Liver (tissue), 9 donors: ENCODE results near the gene MICU2. TPM values are rescaled to one million over a fixed set of nuclear protein-coding genes. Genes with fewer than 3 reads are reported as not detected.

Experiments
- DNase-seq: peaks from one replicate; pipeline ENCODE4 v3.0.0-alpha.2; 2017; ENCODE audit warnings: low spot score
- H3K27ac ChIP-seq, 2 donors: one replicate each; pipeline ENCODE4 v1.7.0; 2013; ENCODE audit warnings: inconsistent platforms in 2 of 2, low read length in 2 of 2, control low read depth in 1 of 2, low read depth in 1 of 2, mild to moderate bottlenecking in 1 of 2
- H3K27me3 ChIP-seq, 4 donors: one replicate each; pipeline versions ENCODE4 v1.6.1 to v1.7.0; 2013; ENCODE audit warnings: low read length in 3 of 4, inconsistent platforms in 1 of 4, mild to moderate bottlenecking in 1 of 4, moderate library complexity in 1 of 4; ENCODE audit not compliant: control insufficient read depth in 4 of 4, insufficient read depth in 4 of 4
- H3K36me3 ChIP-seq, 4 donors: one replicate each; pipeline versions ENCODE4 v1.6.1 to v1.7.0; 2013; ENCODE audit warnings: low read length in 3 of 4, mild to moderate bottlenecking in 3 of 4, low read depth in 1 of 4, moderate library complexity in 1 of 4; ENCODE audit not compliant: control insufficient read depth in 4 of 4, insufficient read depth in 3 of 4
- H3K4me1 ChIP-seq, 4 donors: one replicate each; pipeline versions ENCODE4 v1.6.1 to v1.7.0; 2013; ENCODE audit warnings: low read length in 3 of 4, mild to moderate bottlenecking in 3 of 4, moderate library complexity in 1 of 4; ENCODE audit not compliant: control insufficient read depth in 4 of 4, insufficient read depth in 4 of 4
- H3K4me3 ChIP-seq, 3 donors: one replicate each; pipeline versions ENCODE4 v1.6.1 to v1.7.0; 2013; ENCODE audit warnings: low read length in 3 of 3, control low read depth in 1 of 3, low read depth in 1 of 3, mild to moderate bottlenecking in 1 of 3
- H3K9ac ChIP-seq, 2 donors: one replicate each; pipeline ENCODE4 v1.7.0; 2013; ENCODE audit warnings: low read length in 2 of 2, mild to moderate bottlenecking in 2 of 2, moderate library complexity in 2 of 2, control low read depth in 1 of 2, low read depth in 1 of 2
- H3K9me3 ChIP-seq, 4 donors: one replicate each; pipeline versions ENCODE4 v1.6.1 to v1.7.0; 2013; ENCODE audit warnings: low read length in 3 of 4; ENCODE audit not compliant: control insufficient read depth in 4 of 4
- ATF3 ChIP-seq: IDR thresholded peaks from 2 replicates; pipeline ENCODE4 v1.6.1; 2016; ENCODE audit warnings: antibody characterized with exemption
- CTCF ChIP-seq: fragments of 150-350 bp; IDR thresholded peaks from 2 replicates; pipeline ENCODE4 v1.5.1; 2017; ENCODE audit warnings: improper control_type of control experiment, low read depth, low read length; ENCODE audit not compliant: missing input control
- EGR1 ChIP-seq, 2 donors: IDR thresholded peaks; 2 replicates each; pipeline ENCODE4 v1.6.1; 2016 to 2018; ENCODE audit warnings: antibody characterized with exemption in 2 of 2, low read depth in 2 of 2
- FOXA1 ChIP-seq: IDR thresholded peaks from 2 replicates; pipeline ENCODE4 v1.6.1; 2016; ENCODE audit warnings: antibody characterized with exemption
- FOXA2 ChIP-seq: IDR thresholded peaks from 2 replicates; pipeline ENCODE4 v1.6.1; 2016; ENCODE audit warnings: antibody characterized with exemption
- GABPA ChIP-seq, 2 donors: IDR thresholded peaks in 1 of 2; conservative IDR thresholded peaks in 1 of 2; 2 replicates each; pipeline ENCODE4 v1.6.1; 2016; ENCODE audit warnings: antibody characterized with exemption in 2 of 2, mild to moderate bottlenecking in 1 of 2, moderate library complexity in 1 of 2
- HNF4A ChIP-seq, 2 donors: conservative IDR thresholded peaks; 2 replicates each; pipeline ENCODE4 v1.6.1; 2016; ENCODE audit warnings: antibody characterized with exemption in 2 of 2, mild to moderate bottlenecking in 2 of 2
- HNF4G ChIP-seq: IDR thresholded peaks from 2 replicates; pipeline ENCODE4 v1.6.1; 2016; ENCODE audit warnings: antibody characterized with exemption
- JUND ChIP-seq, 2 donors: IDR thresholded peaks; 2 replicates each; pipeline ENCODE4 v1.6.1; 2016; ENCODE audit warnings: antibody characterized with exemption in 2 of 2
- MAX ChIP-seq: IDR thresholded peaks from 2 replicates; pipeline ENCODE4 v1.6.1; 2016; ENCODE audit warnings: antibody characterized with exemption
- NR2F2 ChIP-seq: IDR thresholded peaks from 2 replicates; pipeline ENCODE4 v1.6.1; 2016; ENCODE audit warnings: antibody characterized with exemption
- RAD21 ChIP-seq, 2 donors: IDR thresholded peaks; 2 replicates each; pipeline ENCODE4 v1.6.1; 2016; ENCODE audit warnings: antibody characterized with exemption in 2 of 2, mild to moderate bottlenecking in 2 of 2
- REST ChIP-seq: IDR thresholded peaks from 2 replicates; pipeline ENCODE4 v1.6.1; 2016; ENCODE audit warnings: antibody characterized with exemption, mild to moderate bottlenecking
- RXRA ChIP-seq, 2 donors: IDR thresholded peaks; 2 replicates each; pipeline ENCODE4 v1.6.1; 2017 to 2018; ENCODE audit warnings: antibody characterized with exemption in 2 of 2, mild to moderate bottlenecking in 1 of 2
- SP1 ChIP-seq: IDR thresholded peaks from 2 replicates; pipeline ENCODE4 v1.6.1; 2018; ENCODE audit warnings: antibody characterized with exemption, mild to moderate bottlenecking
- TAF1 ChIP-seq: conservative IDR thresholded peaks from 2 replicates; pipeline ENCODE4 v1.6.1; 2016; ENCODE audit warnings: antibody characterized with exemption, mild to moderate bottlenecking
- YY1 ChIP-seq: IDR thresholded peaks from 2 replicates; pipeline ENCODE4 v1.6.1; 2016; ENCODE audit warnings: antibody characterized with exemption, mild to moderate bottlenecking
- ZBTB33 ChIP-seq: IDR thresholded peaks from 2 replicates; pipeline ENCODE4 v1.6.1; 2016; ENCODE audit warnings: antibody characterized with exemption
- WGBS: extraction: QIAGEN DNeasy Blood & Tissue Kit; methylation state at CpG from one replicate; pipeline ENCODE4 v1.1.7; 2013; 5-methylcytosine and 5-hydroxymethylcytosine counted together
- polyA plus RNA-seq, 2 donors: library from polyadenylated mRNA; stranded (reverse) in 1 of 2; unstranded in 1 of 2; fragments of 200-250 nt in 1 of 2; fragments of >200 nt in 1 of 2; fragmentation: Nextera tagmentation in 1 of 2; extraction: Ambion mirVana in 1 of 2; gene quantifications; one replicate each; pipeline versions ENCODE4 v1.2.1 to v1.2.3, GENCODE V29; 2013 to 2015
- total RNA-seq, 2 donors: library from RNA; depleted of rRNA; stranded (reverse); fragments of >200 nt; gene quantifications; one replicate each; pipeline ENCODE4 v1.2.3, GENCODE V29; 2014
- donor health status: healthy.
- donor health status: healthy.
- donor health status: healthy.
- donor health status: healthy.
- donor health status: healthy.

MICU2 gene
- total and polyA plus RNA-seq, 4 donors, result 19.4 to 42.9 (median 24.8) TPM

GRCh38 chr13:21615427-21615826 lies 11.5 kb upstream of the MICU2 start:
- peaks cover 0 to 3% (median 0%) of the 10 kb centered on the region in 4 donors for H3K4me1 ChIP-seq
- 84% methylated on average over 2 of the region's 2 CpGs for WGBS
- H3K9me3 ChIP-seq, result no peaks in the 10 kb centered on the region
- H3K36me3 ChIP-seq, result no peaks in the 10 kb centered on the region
- H3K27ac ChIP-seq, result no peak overlapping the region
- TF ChIP-seq RAD21 (IDR thresholded peaks at IDR 0.05) (no peak), NR2F2 (no peak), ZBTB33 (no peak), HNF4G (no peak), JUND (IDR thresholded peaks at IDR 0.05) (no peak)
- H3K4me3 ChIP-seq, result no peak overlapping the region
- no peak overlapping the region for H3K9ac ChIP-seq
- H3K27me3 ChIP-seq, result no peaks in the 10 kb centered on the region
- no peak for DNase-seq

- no peaks in the 10 kb centered on the region for H3K27me3 ChIP-seq
- no peak for TF ChIP-seq REST
- no peak for TF ChIP-seq CTCF
- no peak for TF ChIP-seq FOXA2
- TF ChIP-seq ZBTB33, result no peak
- no peak for TF ChIP-seq RAD21 (IDR thresholded peaks at IDR 0.05)
- no peak for TF ChIP-seq ATF3
- no peak for TF ChIP-seq NR2F2
- TF ChIP-seq FOXA1, result no peak
- no peak for TF ChIP-seq HNF4G
- TF ChIP-seq MAX, result no peak
- no peak for TF ChIP-seq GABPA (IDR thresholded peaks at IDR 0.05 in 1 of 2, conservative IDR thresholded peaks at IDR 0.05 in 1 of 2)
- TF ChIP-seq EGR1 (IDR thresholded peaks at IDR 0.05; ENCODE audit: low read depth in 2 of 2), result no peak
- TF ChIP-seq SP1, result no peak
- no peak for TF ChIP-seq RXRA (IDR thresholded peaks at IDR 0.05)
- TF ChIP-seq HNF4A (conservative IDR thresholded peaks at IDR 0.05), result no peak
- no peak for TF ChIP-seq JUND (IDR thresholded peaks at IDR 0.05)
- no peak for TF ChIP-seq YY1
- no peak for TF ChIP-seq TAF1
- 90% methylated on average over 4 of the region's 4 CpGs for WGBS
- H3K27ac ChIP-seq, result no peak overlapping the region
- no peaks in the 10 kb centered on the region for H3K9me3 ChIP-seq
- H3K4me1 ChIP-seq, result peaks cover 0 to 3% (median 0%) of the 10 kb centered on the region in 4 donors
- no peak overlapping the region for H3K9ac ChIP-seq
- H3K36me3 ChIP-seq, result no peaks in the 10 kb centered on the region
- H3K4me3 ChIP-seq, result no peak overlapping the region
- no peak for DNase-seq
These were observed 9.8 kb upstream of the MICU2 start for GRCh38 chr13:21613791-21614190.
